DMS153 treated with DMSO at 0.1 percent for 48 hours (cell line): ENCODE results near the gene FTSJ1.

ENCODE experiments used
- DNase-seq: peaks from one replicate; lab custom pipeline; 2025; ENCODE audit not compliant: unreplicated experiment; lab: John Stamatoyannopoulos, UW

Gene FTSJ1

DNA sequence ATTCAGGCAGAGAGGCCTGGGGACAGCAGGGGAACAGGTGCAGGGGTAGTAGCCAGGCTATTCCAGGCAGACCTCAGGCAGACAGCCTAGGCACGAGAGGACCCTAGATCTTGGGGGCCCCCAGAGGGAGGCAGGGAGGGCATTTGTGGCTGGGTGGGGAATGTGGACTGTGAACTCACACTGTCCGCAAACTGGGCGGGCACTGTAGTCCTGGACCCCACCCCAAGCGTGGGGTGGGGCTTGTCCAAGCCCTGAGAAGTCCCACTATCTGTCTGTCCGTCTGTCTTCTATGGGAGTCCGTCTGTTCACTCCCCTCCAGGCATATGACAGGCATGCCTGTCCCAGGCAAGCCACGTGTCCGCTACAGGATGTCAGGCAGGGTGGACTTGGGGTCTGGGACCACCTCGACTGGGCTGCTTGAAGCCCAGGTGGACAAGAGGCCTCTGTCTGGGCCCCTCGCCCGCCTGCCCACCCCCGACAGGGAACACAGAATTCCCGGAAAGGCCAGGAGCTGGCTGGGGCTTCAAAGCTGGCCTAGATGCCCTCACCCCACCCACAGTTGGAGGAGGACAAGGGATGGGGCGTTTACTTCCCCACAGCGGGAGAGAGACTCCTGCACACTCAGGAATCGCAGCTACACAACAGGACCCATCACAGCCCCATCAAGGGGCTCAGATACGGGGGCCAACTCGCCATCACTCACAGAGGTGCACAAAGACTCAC is 5.7 kb upstream of the FTSJ1 start, which contains the start of gene SLC38A5:
SLC38A5 (minus strand) TSS at position 151 of the 723 bp plus-strand sequence. CDS start 2,336 bp downstream, outside the sequence.
- no peak for DNase-seq

GRCh38 chrX:48470833-48471118 is 5.2 kb upstream of the FTSJ1 start:
- DNase-seq: no peak

DNA sequence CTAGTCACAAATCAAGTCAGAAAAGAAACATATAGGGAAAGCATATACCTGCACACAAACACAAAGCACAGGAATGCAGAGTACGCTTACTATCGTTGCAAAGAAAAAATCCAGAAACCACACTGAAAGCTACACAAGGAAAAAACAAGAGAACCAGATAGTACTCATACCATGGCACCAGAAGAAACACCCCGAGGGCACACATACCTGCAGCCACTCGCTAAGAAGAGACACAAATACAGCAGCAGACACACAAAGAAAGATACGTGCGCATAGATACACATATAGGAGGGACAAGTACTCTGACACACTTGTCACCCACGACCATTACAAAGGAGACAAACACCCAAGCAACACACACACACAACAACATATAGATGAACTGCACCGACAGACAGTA is 4.5 kb upstream of the FTSJ1 start:
- DNase-seq: no peak

GRCh38 chrX:48472225-48472624 is 3.8 kb upstream of the FTSJ1 start:
- DNase-seq: no peak

GRCh38 chrX:48472851-48473703 is 2.9 kb upstream of the FTSJ1 start:
- DNase-seq: no peak

DNA sequence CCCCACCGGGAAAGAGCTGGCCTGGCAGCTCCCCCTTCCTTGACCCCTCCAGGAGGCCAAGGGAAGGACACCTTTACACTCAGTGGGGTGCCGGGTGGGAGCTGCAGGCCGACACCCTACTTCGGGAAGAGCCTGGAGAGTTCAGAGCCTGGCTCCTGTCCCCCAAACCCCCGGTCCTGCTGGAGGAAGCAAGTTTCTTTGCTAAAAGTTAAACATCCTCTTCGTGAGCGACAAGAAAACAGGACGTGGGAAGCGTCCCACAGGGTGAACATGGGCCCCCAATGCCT is 2.4 kb upstream of the FTSJ1 start:
- no peak for DNase-seq

DNA sequence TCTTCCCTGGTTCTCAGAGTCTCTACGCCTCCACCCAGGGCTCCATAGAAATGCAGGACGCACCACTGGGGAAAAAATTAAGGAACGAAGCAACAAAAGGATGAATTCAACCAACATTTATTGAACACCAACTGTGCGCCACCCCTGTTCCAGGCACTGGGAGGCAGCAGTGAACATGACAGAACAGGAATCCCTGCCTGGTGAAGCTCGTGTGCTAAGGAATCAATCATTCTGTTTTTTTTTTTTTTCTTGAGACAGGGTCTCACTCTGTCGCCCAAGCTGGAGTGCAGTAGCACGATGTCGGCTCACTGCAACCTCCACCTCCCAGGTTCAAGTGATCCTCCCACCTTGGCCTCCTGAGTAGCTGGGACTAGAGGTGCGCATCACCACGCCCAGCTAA is 1.9 kb upstream of the FTSJ1 start:
- DNase-seq: no peak

- DNase-seq: no peak
Observed at GRCh38 chrX:48474581-48474980, 1.4 kb upstream of the FTSJ1 start.

GRCh38 chrX:48475296-48475695 is 703 bp upstream of the FTSJ1 start:
- no peak for DNase-seq

- no peak for DNase-seq
Observed at GRCh38 chrX:48476919-48477318, 920 bp downstream of the FTSJ1 start.

DNA sequence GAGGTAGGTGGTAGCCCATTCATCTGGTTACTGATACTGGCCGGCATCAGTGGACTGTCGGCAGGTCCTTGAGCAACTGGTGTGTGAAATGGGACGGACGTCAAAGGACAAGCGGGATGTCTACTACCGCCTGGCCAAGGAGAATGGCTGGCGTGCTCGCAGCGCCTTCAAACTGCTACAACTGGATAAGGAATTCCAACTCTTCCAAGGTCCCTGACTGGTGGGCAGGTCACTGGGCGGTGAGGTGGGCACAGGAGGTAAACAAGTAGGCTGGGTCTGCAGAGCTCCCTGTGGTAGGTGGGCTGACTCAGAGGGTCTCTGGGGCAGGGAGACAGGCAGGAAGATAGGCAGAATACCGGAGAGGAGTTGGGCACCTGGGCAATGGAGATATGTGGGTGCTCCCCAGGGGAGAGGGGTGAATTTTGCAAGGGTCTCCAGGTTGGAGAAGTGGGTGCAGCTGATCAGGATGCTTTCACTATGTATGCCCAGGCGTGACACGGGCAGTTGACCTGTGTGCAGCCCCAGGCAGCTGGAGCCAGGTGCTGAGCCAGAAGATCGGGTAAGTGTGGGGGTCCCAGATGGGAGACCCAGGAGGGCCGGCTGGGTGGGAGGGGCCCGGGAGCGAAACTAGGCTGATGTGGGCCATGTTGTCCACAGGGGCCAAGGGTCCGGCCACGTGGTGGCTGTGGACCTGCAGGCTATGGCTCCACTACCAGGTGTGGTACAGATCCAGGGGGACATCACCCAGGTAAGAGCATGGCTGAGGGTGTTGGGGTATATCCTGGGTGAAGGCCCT is 2.2 kb downstream of the FTSJ1 start:
- DNase-seq: no peak

- DNase-seq: no peak
Observed at GRCh38 chrX:48478806-48479205, 2.8 kb downstream of the FTSJ1 start.

DNA sequence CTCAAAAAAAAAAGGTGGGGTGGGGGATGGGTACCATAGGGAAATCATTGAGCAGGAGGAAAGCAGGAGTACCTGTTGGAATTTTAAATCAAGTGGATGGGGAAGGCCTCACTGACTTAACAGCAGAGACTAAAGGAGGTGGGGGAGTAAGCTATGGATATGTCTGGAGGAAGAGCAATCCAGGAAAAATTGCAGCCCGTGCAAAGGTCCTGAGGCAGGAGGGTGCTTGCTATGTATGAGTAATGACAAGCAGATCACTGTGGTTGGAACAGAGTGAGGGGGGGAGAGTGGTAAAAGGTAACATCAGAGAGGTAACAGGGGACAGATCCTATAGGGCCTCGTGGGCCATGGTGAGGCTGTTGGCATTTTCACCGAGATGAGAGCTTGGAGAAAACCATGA is 4.1 kb downstream of the FTSJ1 start:
- no peak for DNase-seq

DNA sequence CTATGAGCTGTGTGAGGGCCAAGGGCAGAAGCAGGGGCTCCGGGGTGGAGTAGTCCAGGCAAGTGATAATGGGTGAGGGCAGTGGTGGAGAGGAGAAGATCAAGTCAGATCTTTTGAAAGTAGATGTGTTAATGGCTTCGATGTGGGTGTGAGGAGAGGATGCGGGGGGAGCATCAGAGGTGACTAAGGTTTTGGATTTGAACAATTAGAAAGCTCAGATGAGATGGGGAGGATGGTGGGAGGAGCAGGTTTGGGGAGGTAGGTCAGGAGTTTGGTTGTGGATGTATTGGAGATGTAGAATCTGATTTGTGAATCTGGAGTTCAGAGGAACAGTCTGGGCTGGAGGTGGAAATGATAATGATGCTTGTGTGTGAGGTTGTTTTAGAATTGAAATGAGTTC is 4.6 kb downstream of the FTSJ1 start:
- no peak for DNase-seq

GRCh38 chrX:48482526-48482925 is 6.5 kb downstream of the FTSJ1 start:
- no peak for DNase-seq

DNA sequence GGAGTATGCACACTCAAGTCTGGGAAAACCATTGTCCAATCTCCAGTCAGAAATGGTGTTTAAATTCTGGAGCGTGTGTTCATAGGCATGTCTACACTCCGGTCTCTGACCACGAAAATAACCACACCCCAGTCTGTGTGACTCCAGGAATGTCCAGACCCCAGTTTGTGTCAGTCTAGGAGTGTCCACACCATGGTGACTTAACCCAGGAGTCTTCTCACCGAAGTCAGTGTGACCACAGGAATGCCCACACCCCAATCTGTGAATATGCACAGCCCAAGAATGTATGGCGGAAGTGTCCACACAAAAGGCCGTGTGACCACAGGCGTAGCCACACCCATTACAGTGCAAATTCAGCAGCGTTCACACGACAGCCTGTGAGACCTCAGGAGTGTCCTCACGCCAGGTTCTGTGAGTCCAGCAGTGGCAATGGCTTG is 11.4 kb downstream of the FTSJ1 start:
- DNase-seq: no peak

DNA sequence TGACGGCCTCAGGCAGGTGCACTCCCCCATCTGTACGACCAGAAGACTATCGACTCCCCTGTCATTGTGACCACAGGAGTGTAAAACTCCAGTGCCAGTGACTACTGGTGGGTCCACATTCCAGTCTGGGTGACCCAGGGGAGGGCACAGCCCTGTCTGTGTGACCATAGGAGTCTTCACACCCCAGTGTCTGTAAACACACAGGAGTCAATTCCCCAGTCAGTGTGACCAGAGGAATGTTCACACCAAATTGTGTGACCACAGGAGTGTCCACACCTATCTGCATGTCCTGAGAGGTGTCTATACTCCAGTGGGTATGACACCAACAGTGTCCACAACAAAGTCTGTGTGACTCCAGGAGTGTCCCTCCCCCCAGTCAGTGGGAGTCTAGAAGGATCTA is 12.0 kb downstream of the FTSJ1 start:
- DNase-seq: no peak

DNA sequence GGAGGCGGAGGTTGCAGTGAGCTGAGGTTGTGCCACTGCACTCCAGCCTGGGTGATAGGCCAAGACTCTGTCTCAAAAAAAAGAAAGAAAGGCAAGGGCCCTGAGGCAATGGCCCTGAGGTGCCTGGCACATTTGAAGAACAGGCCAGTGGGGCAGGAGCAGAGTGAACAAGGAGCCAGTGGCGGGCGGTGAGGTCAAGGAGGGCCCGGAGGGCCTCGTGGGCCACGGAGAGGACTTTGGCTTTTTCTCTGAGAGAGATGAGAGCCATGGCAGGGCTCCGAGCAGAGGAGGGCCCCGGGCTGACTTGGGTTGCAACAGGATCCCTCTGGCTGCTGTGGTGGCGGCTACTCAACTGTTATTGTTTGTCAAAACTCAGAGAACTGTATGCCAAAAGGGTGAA is 13.3 kb downstream of the FTSJ1 start:
- DNase-seq: no peak

DNA sequence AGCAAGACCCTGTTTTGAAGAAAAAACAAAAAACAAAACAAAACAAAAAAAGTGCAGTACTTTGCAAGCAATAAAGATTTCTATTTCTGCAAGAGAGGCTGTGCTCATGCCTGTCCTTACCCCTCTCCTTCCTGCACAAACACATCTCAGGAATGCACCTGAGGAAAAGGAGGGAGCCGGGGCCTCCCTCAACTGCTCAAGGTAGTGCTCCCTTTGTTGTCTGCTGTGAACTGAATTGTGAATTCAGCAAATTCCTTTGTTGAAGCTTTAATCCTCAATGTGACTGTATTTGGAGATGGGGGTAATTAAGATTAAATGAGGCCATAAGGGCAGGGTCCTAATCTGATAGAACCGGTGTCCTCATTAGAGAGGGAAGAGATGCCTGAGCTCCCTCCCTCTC is 13.9 kb downstream of the FTSJ1 start:
- no peak for DNase-seq

DNA sequence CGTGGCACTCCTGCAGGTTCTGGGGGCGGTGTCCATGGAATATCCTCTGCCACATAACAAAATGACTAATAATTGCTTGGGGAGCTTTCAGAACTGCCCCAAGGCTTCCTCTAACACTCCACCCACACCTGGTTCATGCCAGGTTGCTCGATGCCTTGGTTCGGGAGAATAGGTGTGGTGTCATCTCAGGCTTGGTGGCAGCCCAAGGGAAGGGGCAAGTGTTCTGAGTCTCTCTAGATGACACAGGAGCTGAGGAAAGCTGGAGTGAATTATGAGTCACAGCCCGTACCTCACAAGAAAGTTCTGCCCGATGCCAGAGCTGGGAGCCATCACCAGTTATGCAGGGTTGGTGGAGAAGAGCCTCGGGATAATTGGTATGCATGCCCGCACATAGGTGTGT is 14.7 kb downstream of the FTSJ1 start:
- no peak for DNase-seq

GRCh38 chrX:48491809-48492208 is 15.8 kb downstream of the FTSJ1 start:
- DNase-seq: no peak

DNA sequence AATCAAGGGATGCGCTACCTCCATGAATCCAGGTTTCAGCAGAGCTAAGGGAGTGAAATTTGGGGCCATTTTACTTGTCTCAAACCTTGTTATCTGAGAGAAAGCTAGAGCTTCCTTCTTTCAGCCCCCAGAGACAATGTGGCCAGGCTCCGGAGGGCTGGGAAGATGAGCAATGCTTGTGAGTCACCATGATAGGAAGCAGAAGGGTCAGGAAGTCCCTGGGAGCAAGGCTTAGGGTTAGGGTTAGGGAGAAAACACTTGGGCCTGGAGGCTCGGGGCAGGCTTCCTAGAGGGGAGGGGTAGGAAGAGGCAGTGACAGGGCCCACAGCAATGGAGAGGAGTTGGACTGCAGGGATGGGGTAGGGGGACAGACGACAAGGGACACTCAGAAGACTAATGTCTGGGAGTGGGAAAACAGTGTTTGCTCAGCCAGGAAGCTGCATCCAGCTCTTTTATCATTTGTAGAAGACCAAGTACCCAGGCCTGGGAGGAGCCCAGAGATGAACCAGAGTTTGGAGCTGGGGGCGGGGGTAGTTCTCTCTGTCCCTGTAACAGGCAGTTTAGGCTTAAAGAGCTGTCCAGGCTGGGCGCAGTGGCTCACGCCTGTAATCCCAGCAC is 16.4 kb downstream of the FTSJ1 start:
- DNase-seq: no peak
